ENCODE measurements around the gene ATXN7L1. TPM values are rescaled to one million over a fixed set of nuclear protein-coding genes. Genes with fewer than 3 reads are reported as not detected.

ATXN7L1 gene
- total RNA-seq, 1 donor from 2014 or later = 6.7 TPM

GRCh38 chr7:105838627-105839231, 37.7 kb downstream of the ATXN7L1 start:
- DNase-seq (ENCODE audit: missing footprints) (no peak), ATAC-seq (no peak)
- intact Hi-C loops (cut with DNase I) = no loop called here

GRCh38 chr7:105837765-105838626, 38.4 kb downstream of the ATXN7L1 start:
- DNase-seq (ENCODE audit: missing footprints) = no peak
- intact Hi-C loops (cut with DNase I) = no loop called here
- peak; percentile 57 for ATAC-seq

- intact Hi-C loops (cut with DNase I) = no loop called here
- DNase-seq (ENCODE audit: missing footprints) = no peak
- ATAC-seq = no peak
These were observed 41.0 kb downstream of the ATXN7L1 start for GRCh38 chr7:105835441-105835840.

GRCh38 chr7:105831824-105832535, 44.4 kb downstream of the ATXN7L1 start:
- intact Hi-C loops (cut with DNase I) = no loop called here
- DNase-seq (ENCODE audit: missing footprints) = no peak
- no peak for ATAC-seq

GRCh38 chr7:105831302-105831620, 45.1 kb downstream of the ATXN7L1 start:
- intact Hi-C loops (cut with DNase I) = no loop called here
- no peak for DNase-seq (ENCODE audit: missing footprints)
- ATAC-seq = no peak

- DNase-seq (ENCODE audit: missing footprints) (no peak), ATAC-seq (no peak)
- intact Hi-C loops (cut with DNase I) = no loop called here
These were observed 45.7 kb downstream of the ATXN7L1 start for GRCh38 chr7:105830405-105831301.

GRCh38 chr7:105829681-105830322, 46.6 kb downstream of the ATXN7L1 start:
- DNase-seq (ENCODE audit: missing footprints) = no peak
- ATAC-seq = no peak
- intact Hi-C loops (cut with DNase I) = no loop called here

- intact Hi-C loops (cut with DNase I) = no loop called here
- ATAC-seq = no peak
These were observed 48.3 kb downstream of the ATXN7L1 start for GRCh38 chr7:105828141-105828540.

GRCh38 chr7:105827151-105827875, 49.1 kb downstream of the ATXN7L1 start:
- intact Hi-C loops (cut with DNase I) = no loop called here

More at GRCh38 chr7:105828141-105828540, 48.3 kb downstream of the ATXN7L1 start:
- DNase-seq (ENCODE audit: missing footprints) = no peak

GRCh38 chr7:105826143-105826542, 50.3 kb downstream of the ATXN7L1 start:
- ATAC-seq (no peak), DNase-seq (ENCODE audit: missing footprints) (no peak)
- intact Hi-C loops (cut with DNase I) = no loop called here

More at GRCh38 chr7:105827151-105827875, 49.1 kb downstream of the ATXN7L1 start:
- ATAC-seq (no peak), DNase-seq (ENCODE audit: missing footprints) (no peak)

- intact Hi-C loops (cut with DNase I) = no loop called here
- DNase-seq (ENCODE audit: missing footprints) (no peak), ATAC-seq (no peak)
These were observed 51.0 kb downstream of the ATXN7L1 start for GRCh38 chr7:105825371-105825770.

- no peak for DNase-seq (ENCODE audit: missing footprints)
- intact Hi-C loops (cut with DNase I) = no loop called here
- no peak for ATAC-seq
These were observed 53.6 kb downstream of the ATXN7L1 start for GRCh38 chr7:105822806-105823205.

- intact Hi-C loops (cut with DNase I) = no loop called here
- DNase-seq (ENCODE audit: missing footprints) = no peak
- no peak for ATAC-seq
These were observed 54.9 kb downstream of the ATXN7L1 start for GRCh38 chr7:105821527-105821926.

- intact Hi-C loops (cut with DNase I) = no loop called here
- DNase-seq (ENCODE audit: missing footprints) = no peak
- ATAC-seq = no peak
These were observed 55.9 kb downstream of the ATXN7L1 start for GRCh38 chr7:105820363-105821066.

- intact Hi-C loops (cut with DNase I) = no loop called here
- ATAC-seq = no peak
- DNase-seq (ENCODE audit: missing footprints) = no peak
These were observed 56.8 kb downstream of the ATXN7L1 start for GRCh38 chr7:105819559-105819958.

GRCh38 chr7:105816954-105817615, 59.3 kb downstream of the ATXN7L1 start:
- intact Hi-C loops (cut with DNase I) = no loop called here
- DNase-seq (ENCODE audit: missing footprints) = no peak
- no peak for ATAC-seq

Data from Right ventricle myocardium inferior (tissue), 1 donor.